ENCODE measurements around the gene SEC31B.

SEC31B gene

GRCh38 chr10:100502926-100503494, 16.7 kb downstream of the SEC31B start:
- DNase-seq (ENCODE audit: low spot score) (no peak), FAIRE-seq (no peak)

- DNase-seq (ENCODE audit: low spot score) (no peak), FAIRE-seq (no peak)
Observed at GRCh38 chr10:100501423-100501822, 18.2 kb downstream of the SEC31B start.

- no peak for FAIRE-seq
- DNase-seq (ENCODE audit: low spot score): no peak
Observed at GRCh38 chr10:100498059-100498458, 21.6 kb downstream of the SEC31B start.

GRCh38 chr10:100496567-100496966, 23.1 kb downstream of the SEC31B start:
- DNase-seq (ENCODE audit: low spot score) (no peak), FAIRE-seq (no peak)

GRCh38 chr10:100490531-100490930, 29.1 kb downstream of the SEC31B start:
- DNase-seq (ENCODE audit: low spot score) (no peak), FAIRE-seq (no peak)

GRCh38 chr10:100489396-100489795, 30.3 kb downstream of the SEC31B start:
- DNase-seq (ENCODE audit: low spot score): no peak
- FAIRE-seq: no peak

- DNase-seq (ENCODE audit: low spot score): no peak
- no peak for FAIRE-seq
Observed at GRCh38 chr10:100487529-100487928, 32.1 kb downstream of the SEC31B start.

GRCh38 chr10:100485801-100486495, 33.7 kb downstream of the SEC31B start:
- DNase-seq (ENCODE audit: low spot score) (no peak), FAIRE-seq (no peak)

- DNase-seq (ENCODE audit: low spot score) (no peak), FAIRE-seq (no peak)
Observed at GRCh38 chr10:100485366-100485765, 34.3 kb downstream of the SEC31B start.

GRCh38 chr10:100483876-100484666, 35.6 kb downstream of the SEC31B start:
- DNase-seq (ENCODE audit: low spot score) (no peak), FAIRE-seq (no peak)

- FAIRE-seq: no peak
- DNase-seq (ENCODE audit: low spot score): no peak
Observed at GRCh38 chr10:100482834-100483185, 36.9 kb downstream of the SEC31B start.

- FAIRE-seq (no peak), DNase-seq (ENCODE audit: low spot score) (peak; percentile 13)
Observed at GRCh38 chr10:100482181-100482833, 37.4 kb downstream of the SEC31B start.

- DNase-seq (ENCODE audit: low spot score) (peak; percentile 66), FAIRE-seq (peak; percentile 63)
Observed at GRCh38 chr10:100481462-100482081, 38.1 kb downstream of the SEC31B start.

- DNase-seq (ENCODE audit: low spot score) (no peak), FAIRE-seq (no peak)
Observed at GRCh38 chr10:100480002-100480401, 39.7 kb downstream of the SEC31B start.

GRCh38 chr10:100479037-100479436, 40.6 kb downstream of the SEC31B start:
- DNase-seq (ENCODE audit: low spot score): no peak
- FAIRE-seq: no peak

- DNase-seq (ENCODE audit: low spot score) (no peak), FAIRE-seq (no peak)
Observed at GRCh38 chr10:100477970-100478369, 41.7 kb downstream of the SEC31B start.

- FAIRE-seq (no peak), DNase-seq (ENCODE audit: low spot score) (no peak)
Observed at GRCh38 chr10:100470367-100470766, 49.3 kb downstream of the SEC31B start.

GRCh38 chr10:100469756-100470155, 49.9 kb downstream of the SEC31B start:
- no peak for FAIRE-seq
- DNase-seq (ENCODE audit: low spot score): no peak

- FAIRE-seq (no peak), DNase-seq (ENCODE audit: low spot score) (no peak)
Observed at GRCh38 chr10:100468978-100469377, 50.7 kb downstream of the SEC31B start.

GRCh38 chr10:100468322-100468721, 51.3 kb downstream of the SEC31B start:
- DNase-seq (ENCODE audit: low spot score): no peak
- FAIRE-seq: no peak

- no peak for FAIRE-seq
- no peak for DNase-seq (ENCODE audit: low spot score)
Observed at GRCh38 chr10:100462709-100463108, 57.0 kb downstream of the SEC31B start, which contains the start of gene WNT8B. Gene WNT8B (plus strand): TSS chr10:100463009. CDS start chr10:100463169, 160 bp downstream.
